ENCODE results near the gene ITPR1. TPM values are rescaled to one million over a fixed set of nuclear protein-coding genes. Genes with fewer than 3 reads are reported as not detected.

The ITPR1 gene
- total and polyA plus RNA-seq, 2 experiments from 2014 or later, result 1.4 to 2.5 TPM

- H3K9ac ChIP-seq, result no peak overlapping the region
- no peaks in the 10 kb centered on the region for H3K27me3 ChIP-seq (replicated peaks; ENCODE audit: insufficient read depth)
- no peaks in the 10 kb centered on the region for H4K20me1 ChIP-seq (ENCODE audit: insufficient read depth)
- 59 to 66% methylated on average over 2 of the region's 2 CpGs for WGBS, 2 experiments (ENCODE audit: low coverage in 1 of 2, low lambda C conversion rate in 2 of 2, missing lambda C conversion rate in 2 of 2)
- H3K79me2 ChIP-seq (ENCODE audit: insufficient read depth), result no peaks in the 10 kb centered on the region
- H3F3A ChIP-seq (ENCODE audit: insufficient read depth), result no peaks in the 10 kb centered on the region
- H3K9me2 ChIP-seq (ENCODE audit: insufficient read depth), result no peaks in the 10 kb centered on the region
- DNase-seq, result no peak
- no peak overlapping the region for H3K27ac ChIP-seq
- peaks cover 13% of the 10 kb centered on the region; the same call in 1 of the 2 replicates for H3K4me1 ChIP-seq (ENCODE audit: insufficient read depth)
- H3K4me3 ChIP-seq, result no peak overlapping the region
- H3K4me2 ChIP-seq (ENCODE audit: unreplicated experiment), result no peak overlapping the region
- H3K9me3 ChIP-seq (ENCODE audit: low read depth), result no peaks in the 10 kb centered on the region
- TF ChIP-seq EZH2phosphoT487 (IDR thresholded peaks at IDR 0.05; ENCODE audit: insufficient read depth, low read depth) (no peak), EZH2 (IDR thresholded peaks at IDR 0.05; ENCODE audit: insufficient read depth, poor library complexity, severe bottlenecking) (no peak)
- no peaks in the 10 kb centered on the region for H3K36me3 ChIP-seq (ENCODE audit: low read depth)
- no peak overlapping the region for H2AFZ ChIP-seq
- in situ Hi-C loops (cut with MboI), result no loop called here
Observed at GRCh38 chr3:4856136-4856535, 363.0 kb downstream of the ITPR1 start.

- Histone ChIP-seq H3K27ac (no peak overlapping the region), H4K20me1 (ENCODE audit: insufficient read depth) (no peaks in the 10 kb centered on the region), H3F3A (ENCODE audit: insufficient read depth) (no peaks in the 10 kb centered on the region), H3K79me2 (ENCODE audit: insufficient read depth) (no peaks in the 10 kb centered on the region), H3K36me3 (ENCODE audit: low read depth) (no peaks in the 10 kb centered on the region), H3K4me3 (no peak overlapping the region), H3K9me3 (ENCODE audit: low read depth) (peaks cover under 1% of the 10 kb centered on the region), H3K9ac (no peak overlapping the region), H3K9me2 (ENCODE audit: insufficient read depth) (no peaks in the 10 kb centered on the region), H3K27me3 (replicated peaks; ENCODE audit: insufficient read depth) (no peaks in the 10 kb centered on the region), H3K4me1 (ENCODE audit: insufficient read depth) (peaks cover 13% of the 10 kb centered on the region; the same call in 1 of the 2 replicates), H3K4me2 (ENCODE audit: unreplicated experiment) (no peak overlapping the region), H2AFZ (no peak overlapping the region)
- TF ChIP-seq EZH2phosphoT487 (IDR thresholded peaks at IDR 0.05; ENCODE audit: insufficient read depth, low read depth) (no peak), EZH2 (IDR thresholded peaks at IDR 0.05; ENCODE audit: insufficient read depth, poor library complexity, severe bottlenecking) (no peak)
- WGBS, 2 experiments (ENCODE audit: low coverage in 1 of 2, low lambda C conversion rate in 2 of 2, missing lambda C conversion rate in 2 of 2), result 81 to 89% methylated on average over 4 of the region's 4 CpGs
- DNase-seq, result no peak
- in situ Hi-C loops (cut with MboI), result no loop called here
Observed at GRCh38 chr3:4856564-4856963, 363.4 kb downstream of the ITPR1 start.

- Histone ChIP-seq H3K27me3 (replicated peaks; ENCODE audit: insufficient read depth) (no peaks in the 10 kb centered on the region), H3K4me3 (no peak overlapping the region), H4K20me1 (ENCODE audit: insufficient read depth) (no peaks in the 10 kb centered on the region), H2AFZ (no peak overlapping the region), H3K79me2 (ENCODE audit: insufficient read depth) (no peaks in the 10 kb centered on the region), H3K9me2 (ENCODE audit: insufficient read depth) (no peaks in the 10 kb centered on the region), H3K27ac (no peak overlapping the region), H3K9me3 (ENCODE audit: low read depth) (peaks cover 4% of the 10 kb centered on the region), H3K4me1 (ENCODE audit: insufficient read depth) (peaks cover 13% of the 10 kb centered on the region; the same call in 1 of the 2 replicates), H3K4me2 (ENCODE audit: unreplicated experiment) (no peak overlapping the region), H3F3A (ENCODE audit: insufficient read depth) (no peaks in the 10 kb centered on the region), H3K9ac (no peak overlapping the region), H3K36me3 (ENCODE audit: low read depth) (no peaks in the 10 kb centered on the region)
- in situ Hi-C loops (cut with MboI), result no loop called here
- TF ChIP-seq EZH2 (IDR thresholded peaks at IDR 0.05; ENCODE audit: insufficient read depth, poor library complexity, severe bottlenecking) (no peak), EZH2phosphoT487 (IDR thresholded peaks at IDR 0.05; ENCODE audit: insufficient read depth, low read depth) (no peak)
- no peak for DNase-seq
- WGBS, 2 experiments (ENCODE audit: low coverage in 1 of 2, low lambda C conversion rate in 2 of 2, missing lambda C conversion rate in 2 of 2), result 87 to 92% methylated on average over 5 of the region's 5 CpGs
Observed at GRCh38 chr3:4856986-4857385, 363.8 kb downstream of the ITPR1 start.

- Histone ChIP-seq H3K79me2 (ENCODE audit: insufficient read depth) (no peaks in the 10 kb centered on the region), H3K9me2 (ENCODE audit: insufficient read depth) (no peaks in the 10 kb centered on the region), H3K9me3 (ENCODE audit: low read depth) (peaks cover 4% of the 10 kb centered on the region), H3K36me3 (ENCODE audit: low read depth) (no peaks in the 10 kb centered on the region), H3F3A (ENCODE audit: insufficient read depth) (no peaks in the 10 kb centered on the region), H3K27ac (no peak overlapping the region), H3K4me2 (ENCODE audit: unreplicated experiment) (no peak overlapping the region), H3K4me1 (ENCODE audit: insufficient read depth) (no peaks in the 10 kb centered on the region), H2AFZ (no peak overlapping the region), H3K27me3 (replicated peaks; ENCODE audit: insufficient read depth) (no peaks in the 10 kb centered on the region), H3K4me3 (no peak overlapping the region), H3K9ac (no peak overlapping the region), H4K20me1 (ENCODE audit: insufficient read depth) (no peaks in the 10 kb centered on the region)
- WGBS, 2 experiments (ENCODE audit: low coverage in 1 of 2, low lambda C conversion rate in 2 of 2, missing lambda C conversion rate in 2 of 2), result 50 to 53% methylated on average over 1 of the region's 1 CpG
- TF ChIP-seq EZH2phosphoT487 (IDR thresholded peaks at IDR 0.05; ENCODE audit: insufficient read depth, low read depth) (no peak), EZH2 (IDR thresholded peaks at IDR 0.05; ENCODE audit: insufficient read depth, poor library complexity, severe bottlenecking) (no peak)
- in situ Hi-C loops (cut with MboI), result no loop called here
- no peak for DNase-seq
Observed at GRCh38 chr3:4859788-4860187, 366.6 kb downstream of the ITPR1 start.

GRCh38 chr3:4862973-4863372 is 369.8 kb downstream of the ITPR1 start:
- H3K9me2 ChIP-seq (ENCODE audit: insufficient read depth), result no peaks in the 10 kb centered on the region
- in situ Hi-C loops (cut with MboI), result no loop called here
- peaks cover 11% of the 10 kb centered on the region; the same call in 1 of the 2 replicates for H3F3A ChIP-seq (ENCODE audit: insufficient read depth)
- no peak for TF ChIP-seq EZH2 (IDR thresholded peaks at IDR 0.05; ENCODE audit: insufficient read depth, poor library complexity, severe bottlenecking)
- no peak overlapping the region for H3K4me2 ChIP-seq (ENCODE audit: unreplicated experiment)
- H3K36me3 ChIP-seq (ENCODE audit: low read depth), result no peaks in the 10 kb centered on the region
- no peaks in the 10 kb centered on the region for H4K20me1 ChIP-seq (ENCODE audit: insufficient read depth)
- H3K79me2 ChIP-seq (ENCODE audit: insufficient read depth), result no peaks in the 10 kb centered on the region
- 73 to 85% methylated on average over 2 of the region's 2 CpGs for WGBS, 2 experiments (ENCODE audit: low coverage in 1 of 2, low lambda C conversion rate in 2 of 2, missing lambda C conversion rate in 2 of 2)
- H3K9ac ChIP-seq, result no peak overlapping the region
- peaks cover 17% of the 10 kb centered on the region for H3K4me1 ChIP-seq (ENCODE audit: insufficient read depth)
- no peak overlapping the region for H3K27ac ChIP-seq
- no peak overlapping the region for H3K4me3 ChIP-seq
- no peak for DNase-seq
- H3K27me3 ChIP-seq (replicated peaks; ENCODE audit: insufficient read depth), result no peaks in the 10 kb centered on the region
- no peak overlapping the region for H2AFZ ChIP-seq
- H3K9me3 ChIP-seq (ENCODE audit: low read depth), result peaks cover 4% of the 10 kb centered on the region
